Measurements from ENCODE around the gene ATG16L1. TPM values are rescaled to one million over a fixed set of nuclear protein-coding genes. Genes with fewer than 3 reads are reported as not detected.

The ATG16L1 gene
- total RNA-seq, 4 donors from 2014 or later, result 24.7 to 40.3 (median 30.2) TPM

GRCh38 chr2:233295891-233296290 lies 44.4 kb downstream of the ATG16L1 start:
- H3K27ac ChIP-seq (replicated peaks in 1 of 4), result no peak overlapping the region
- no peaks in the 10 kb centered on the region for H3K27me3 ChIP-seq
- H3K4me1 ChIP-seq, result no peaks in the 10 kb centered on the region
- 86% methylated on average over 4 of the region's 5 CpGs for WGBS
- peaks cover 50 to 60% (median 53%) of the 10 kb centered on the region in 4 donors for H3K36me3 ChIP-seq
- DNase-seq (ENCODE audit: extremely low spot score), result no peak
- intact Hi-C loops (cut with DNase I), result no loop called here
- H3K9me3 ChIP-seq, result no peaks in the 10 kb centered on the region
- no peak overlapping the region for H3K4me3 ChIP-seq
- no peak for TF ChIP-seq POLR2A (IDR thresholded peaks at IDR 0.05; ENCODE audit: low read depth)
- no peak for TF ChIP-seq POLR2AphosphoS5 (IDR thresholded peaks at IDR 0.05)
- no peak for TF ChIP-seq EP300 (IDR thresholded peaks at IDR 0.05)
- no peak for TF ChIP-seq CTCF (IDR thresholded peaks at IDR 0.05)

- intact Hi-C loops (cut with DNase I), result no loop called here
- peaks cover 38 to 48% (median 42%) of the 10 kb centered on the region in 4 donors for H3K36me3 ChIP-seq
- TF ChIP-seq EP300 (IDR thresholded peaks at IDR 0.05), result no peak
- TF ChIP-seq CTCF (IDR thresholded peaks at IDR 0.05), result no peak
- no peak for TF ChIP-seq POLR2A (IDR thresholded peaks at IDR 0.05; ENCODE audit: low read depth)
- TF ChIP-seq POLR2AphosphoS5 (IDR thresholded peaks at IDR 0.05), result no peak
These were observed 45.6 kb downstream of the ATG16L1 start for GRCh38 chr2:233297076-233297475.

GRCh38 chr2:233300401-233300800 lies 48.9 kb downstream of the ATG16L1 start:
- H3K9me3 ChIP-seq, result no peaks in the 10 kb centered on the region
- H3K4me3 ChIP-seq, result no peak overlapping the region
- DNase-seq (ENCODE audit: extremely low spot score), result no peak
- WGBS, result 78% methylated on average over 4 of the region's 4 CpGs
- intact Hi-C loops (cut with DNase I), result no loop called here
- no peaks in the 10 kb centered on the region for H3K4me1 ChIP-seq
- no peak overlapping the region for H3K27ac ChIP-seq (replicated peaks in 1 of 4)
- TF ChIP-seq POLR2AphosphoS5 (IDR thresholded peaks at IDR 0.05) (no peak), EP300 (IDR thresholded peaks at IDR 0.05) (no peak), POLR2A (IDR thresholded peaks at IDR 0.05; ENCODE audit: low read depth) (no peak), CTCF (IDR thresholded peaks at IDR 0.05) (no peak)
- H3K36me3 ChIP-seq, result peaks cover 6 to 15% (median 8%) of the 10 kb centered on the region in 4 donors
- no peaks in the 10 kb centered on the region for H3K27me3 ChIP-seq

More at GRCh38 chr2:233297076-233297475, 45.6 kb downstream of the ATG16L1 start:
- no peaks in the 10 kb centered on the region for H3K27me3 ChIP-seq
- DNase-seq (ENCODE audit: extremely low spot score), result no peak
- WGBS, result 83% methylated on average over 7 of the region's 7 CpGs
- H3K9me3 ChIP-seq, result no peaks in the 10 kb centered on the region
- no peak overlapping the region for H3K27ac ChIP-seq (replicated peaks in 1 of 4)
- no peaks in the 10 kb centered on the region for H3K4me1 ChIP-seq
- no peak overlapping the region for H3K4me3 ChIP-seq

- Histone ChIP-seq H3K36me3 (peaks cover 0 to 6% (median under 1%) of the 10 kb centered on the region in 4 donors), H3K27ac (replicated peaks in 1 of 4) (no peak overlapping the region), H3K4me3 (no peak overlapping the region), H3K27me3 (no peaks in the 10 kb centered on the region), H3K4me1 (no peaks in the 10 kb centered on the region), H3K9me3 (no peaks in the 10 kb centered on the region)
- intact Hi-C loops (cut with DNase I), result no loop called here
- DNase-seq (ENCODE audit: extremely low spot score), result no peak
- no peak for TF ChIP-seq CTCF (IDR thresholded peaks at IDR 0.05)
- no peak for TF ChIP-seq POLR2AphosphoS5 (IDR thresholded peaks at IDR 0.05)
- TF ChIP-seq EP300 (IDR thresholded peaks at IDR 0.05), result no peak
- no peak for TF ChIP-seq POLR2A (IDR thresholded peaks at IDR 0.05; ENCODE audit: low read depth)
- WGBS, result 88% methylated on average over 2 of the region's 2 CpGs
These were observed 49.8 kb downstream of the ATG16L1 start for GRCh38 chr2:233301248-233301647.

GRCh38 chr2:233301811-233302210 lies 50.3 kb downstream of the ATG16L1 start:
- intact Hi-C loops (cut with DNase I), result no loop called here
- no peaks in the 10 kb centered on the region for H3K27me3 ChIP-seq
- no peak for DNase-seq (ENCODE audit: extremely low spot score)
- no peak for TF ChIP-seq CTCF (IDR thresholded peaks at IDR 0.05)
- TF ChIP-seq POLR2AphosphoS5 (IDR thresholded peaks at IDR 0.05), result no peak
- no peak for TF ChIP-seq POLR2A (IDR thresholded peaks at IDR 0.05; ENCODE audit: low read depth)
- TF ChIP-seq EP300 (IDR thresholded peaks at IDR 0.05), result no peak
- H3K27ac ChIP-seq (replicated peaks in 1 of 4), result no peak overlapping the region
- WGBS, result 62% methylated on average over 6 of the region's 6 CpGs
- no peaks in the 10 kb centered on the region for H3K4me1 ChIP-seq
- H3K9me3 ChIP-seq, result no peaks in the 10 kb centered on the region
- H3K36me3 ChIP-seq, result peaks cover 0 to under 1% (median 0%) of the 10 kb centered on the region in 4 donors
- H3K4me3 ChIP-seq, result no peak overlapping the region

All from esophagus muscularis mucosa (tissue), 4 donors.